ENCODE results near the gene KXD1.

KXD1 gene

GRCh38 chr19:18613589-18614234, 56.0 kb downstream of the KXD1 start:
- no peak for DNase-seq (ENCODE audit: low read depth in 2 of 2)

DNA sequence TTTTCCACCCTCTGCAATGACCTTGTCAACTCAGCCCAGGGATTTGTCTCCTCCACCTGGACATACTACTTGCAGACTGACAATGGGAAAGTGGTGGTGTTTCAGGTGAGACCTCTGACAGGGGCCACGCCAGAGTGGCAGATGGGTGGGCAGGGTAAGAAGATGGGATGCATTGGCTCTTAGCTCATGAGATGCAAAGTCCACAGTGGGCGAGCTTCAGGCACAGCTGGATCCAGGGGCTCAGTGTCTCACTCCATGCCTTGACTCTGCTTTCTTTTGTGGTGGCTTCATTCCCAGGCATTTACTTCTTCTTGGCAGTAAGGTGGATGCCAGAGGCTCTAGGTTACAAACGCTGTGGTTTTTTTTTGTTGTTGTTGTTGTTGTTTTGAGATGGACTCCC, 58.4 kb downstream of the KXD1 start:
- no peak for DNase-seq (ENCODE audit: low read depth in 2 of 2)

DNA sequence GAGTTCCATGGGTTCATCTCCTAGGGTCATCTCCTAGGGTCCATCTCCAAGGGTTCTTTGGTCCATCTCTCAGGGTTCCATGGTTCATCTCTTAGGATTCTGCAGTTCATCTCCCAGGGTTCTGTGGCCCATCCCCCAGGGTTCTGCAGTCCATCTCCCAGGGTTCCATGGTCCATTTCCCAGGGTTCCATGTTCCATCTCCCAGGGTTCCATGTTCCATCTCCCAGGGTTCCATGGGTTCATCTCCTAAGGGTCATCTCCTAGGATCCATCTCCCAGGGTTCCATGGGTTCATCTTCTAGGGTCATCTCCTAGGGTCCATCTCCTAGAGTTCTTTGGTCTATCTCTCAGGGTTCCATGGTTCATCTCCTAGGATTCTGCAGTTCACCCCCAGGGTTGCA, 59.9 kb downstream of the KXD1 start:
- no peak for DNase-seq (ENCODE audit: low read depth in 2 of 2)

- no peak for DNase-seq (ENCODE audit: low read depth in 2 of 2)
These were observed 60.6 kb downstream of the KXD1 start for GRCh38 chr19:18618236-18618635.
